Glutamatergic neuron (in vitro differentiated cells): Measurements from ENCODE around the gene NELFE. TPM values are rescaled to one million over a fixed set of nuclear protein-coding genes. Genes with fewer than 3 reads are reported as not detected.

ENCODE experiments used
- DNase-seq: peaks from one replicate; pipeline ENCODE4 v3.0.0; 2022
- H3K27ac Mint-ChIP-seq: one replicate; pipeline ENCODE4 v1.8.0; 2020; ENCODE audit warnings: mild to moderate bottlenecking, mixed read lengths, inconsistent platforms; ENCODE audit not compliant: unreplicated experiment
- H3K27me3 Mint-ChIP-seq: one replicate; pipeline ENCODE4 v1.8.0; 2020; ENCODE audit warnings: mild to moderate bottlenecking, moderate library complexity, mixed read lengths, inconsistent platforms; ENCODE audit not compliant: unreplicated experiment
- H3K36me3 Mint-ChIP-seq: one replicate; pipeline ENCODE4 v1.8.0; 2020; ENCODE audit warnings: mild to moderate bottlenecking, mixed read lengths, inconsistent platforms; ENCODE audit not compliant: unreplicated experiment
- H3K4me1 Mint-ChIP-seq: one replicate; pipeline ENCODE4 v1.8.0; 2020; ENCODE audit warnings: mild to moderate bottlenecking, low read depth, mixed read lengths, inconsistent platforms; ENCODE audit not compliant: unreplicated experiment
- H3K4me3 Mint-ChIP-seq: one replicate; pipeline ENCODE4 v1.8.0; 2020; ENCODE audit warnings: mild to moderate bottlenecking, mixed read lengths, inconsistent platforms; ENCODE audit not compliant: unreplicated experiment
- H3K9me3 Mint-ChIP-seq: one replicate; pipeline ENCODE4 v1.8.0; 2020; ENCODE audit warnings: mild to moderate bottlenecking, moderate library complexity, mixed read lengths, inconsistent platforms; ENCODE audit not compliant: unreplicated experiment
- total RNA-seq: library from RNA; stranded (reverse); fragmentation: NEBNext Ultra II Directional; extraction: Animal tissue kit (Norgen Biotek cat#: 25700); gene quantifications from one replicate; pipeline ENCODE4 v1.2.1, GENCODE V29; 2021; ENCODE audit not compliant: unreplicated experiment
- TF ChIP-seq, protein P1 (sequence below): fragments of 200-600 bp; sonication (generic); IDR thresholded peaks from one replicate; pipeline ENCODE4 v1.5.0; 2021; ENCODE audit not compliant: partially characterized antibody, unreplicated experiment

NELFE gene
- total RNA-seq, 1 donor from 2014 or later: 52.7 TPM

DNA sequence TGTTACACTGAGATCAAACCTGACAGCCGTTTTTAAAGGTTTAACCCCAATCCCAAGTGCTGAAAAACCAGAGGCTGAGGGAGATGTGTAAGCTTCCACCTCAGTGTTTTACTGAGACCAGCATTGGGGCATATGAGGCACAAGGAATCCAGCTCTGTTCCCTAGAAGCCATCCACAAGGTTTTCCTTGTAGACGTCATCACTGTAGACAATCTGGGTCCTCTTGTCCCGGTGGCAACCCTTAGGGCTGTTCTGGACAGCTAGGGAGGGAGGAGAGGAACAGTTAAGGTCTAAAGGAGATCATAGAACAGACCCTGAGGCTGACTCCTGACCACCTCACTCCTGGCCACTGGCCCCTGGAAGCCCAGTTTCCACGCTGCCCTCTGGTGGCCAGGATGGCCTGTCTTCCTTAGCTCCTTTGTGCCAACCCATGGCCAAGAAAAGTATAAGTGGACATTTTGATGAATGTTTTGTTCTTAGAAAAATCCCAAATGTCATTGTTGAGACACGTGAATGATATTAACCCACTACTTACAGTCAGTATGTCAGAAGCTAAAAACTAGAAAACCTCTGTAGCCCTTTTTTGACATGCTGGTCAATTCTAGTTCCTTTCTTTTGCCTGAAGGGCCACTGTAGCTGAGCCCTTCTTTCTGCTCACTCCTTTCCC is 6.5 kb downstream of the NELFE start:
- TF ChIP-seq, protein P1, sequence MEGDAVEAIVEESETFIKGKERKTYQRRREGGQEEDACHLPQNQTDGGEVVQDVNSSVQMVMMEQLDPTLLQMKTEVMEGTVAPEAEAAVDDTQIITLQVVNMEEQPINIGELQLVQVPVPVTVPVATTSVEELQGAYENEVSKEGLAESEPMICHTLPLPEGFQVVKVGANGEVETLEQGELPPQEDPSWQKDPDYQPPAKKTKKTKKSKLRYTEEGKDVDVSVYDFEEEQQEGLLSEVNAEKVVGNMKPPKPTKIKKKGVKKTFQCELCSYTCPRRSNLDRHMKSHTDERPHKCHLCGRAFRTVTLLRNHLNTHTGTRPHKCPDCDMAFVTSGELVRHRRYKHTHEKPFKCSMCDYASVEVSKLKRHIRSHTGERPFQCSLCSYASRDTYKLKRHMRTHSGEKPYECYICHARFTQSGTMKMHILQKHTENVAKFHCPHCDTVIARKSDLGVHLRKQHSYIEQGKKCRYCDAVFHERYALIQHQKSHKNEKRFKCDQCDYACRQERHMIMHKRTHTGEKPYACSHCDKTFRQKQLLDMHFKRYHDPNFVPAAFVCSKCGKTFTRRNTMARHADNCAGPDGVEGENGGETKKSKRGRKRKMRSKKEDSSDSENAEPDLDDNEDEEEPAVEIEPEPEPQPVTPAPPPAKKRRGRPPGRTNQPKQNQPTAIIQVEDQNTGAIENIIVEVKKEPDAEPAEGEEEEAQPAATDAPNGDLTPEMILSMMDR: peak; percentile 68
- no peak overlapping the region for H3K4me3 Mint-ChIP-seq
- H3K4me1 Mint-ChIP-seq: no peaks in the 10 kb centered on the region
- H3K27ac Mint-ChIP-seq: no peak overlapping the region
- peaks cover 6% of the 10 kb centered on the region for H3K36me3 Mint-ChIP-seq
- H3K27me3 Mint-ChIP-seq: peaks cover 3% of the 10 kb centered on the region
- no peaks in the 10 kb centered on the region for H3K9me3 Mint-ChIP-seq
- DNase-seq: peak; percentile 83

DNA sequence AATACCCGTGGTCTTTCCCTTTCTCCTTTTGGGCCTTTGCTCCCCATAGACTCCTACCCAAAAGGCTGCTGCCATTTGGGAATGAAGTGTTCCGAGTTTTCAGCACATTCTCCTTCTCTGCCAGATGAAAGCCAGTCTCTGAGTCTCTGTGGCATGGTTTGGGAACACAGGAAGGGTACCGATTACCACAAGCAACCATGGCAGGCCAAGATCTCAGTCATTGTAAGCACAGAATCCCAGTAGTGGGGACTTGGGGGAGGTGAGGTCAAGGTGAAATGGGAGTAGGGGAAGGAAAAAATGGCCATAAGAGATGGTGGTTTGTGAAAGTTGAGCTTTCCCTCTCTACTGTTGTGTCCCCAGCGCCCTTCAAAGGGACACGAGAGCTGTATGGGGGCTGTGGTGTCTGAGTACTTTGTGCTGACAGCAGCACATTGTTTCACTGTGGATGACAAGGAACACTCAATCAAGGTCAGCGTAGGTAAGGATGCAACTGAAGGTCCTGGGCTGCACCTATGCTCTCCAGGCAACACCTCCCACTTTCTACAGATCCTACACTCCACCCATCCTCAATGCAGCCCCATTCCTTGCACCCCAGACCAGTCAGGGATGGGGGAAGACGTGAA is 8.7 kb downstream of the NELFE start:
- H3K36me3 Mint-ChIP-seq: peaks cover 6% of the 10 kb centered on the region
- no peak overlapping the region for H3K27ac Mint-ChIP-seq
- DNase-seq: no peak
- TF ChIP-seq, protein P1: no peak
- no peaks in the 10 kb centered on the region for H3K9me3 Mint-ChIP-seq
- H3K27me3 Mint-ChIP-seq: peaks cover 3% of the 10 kb centered on the region
- H3K4me3 Mint-ChIP-seq: peak overlapping the region; percentile 6
- H3K4me1 Mint-ChIP-seq: no peaks in the 10 kb centered on the region

DNA sequence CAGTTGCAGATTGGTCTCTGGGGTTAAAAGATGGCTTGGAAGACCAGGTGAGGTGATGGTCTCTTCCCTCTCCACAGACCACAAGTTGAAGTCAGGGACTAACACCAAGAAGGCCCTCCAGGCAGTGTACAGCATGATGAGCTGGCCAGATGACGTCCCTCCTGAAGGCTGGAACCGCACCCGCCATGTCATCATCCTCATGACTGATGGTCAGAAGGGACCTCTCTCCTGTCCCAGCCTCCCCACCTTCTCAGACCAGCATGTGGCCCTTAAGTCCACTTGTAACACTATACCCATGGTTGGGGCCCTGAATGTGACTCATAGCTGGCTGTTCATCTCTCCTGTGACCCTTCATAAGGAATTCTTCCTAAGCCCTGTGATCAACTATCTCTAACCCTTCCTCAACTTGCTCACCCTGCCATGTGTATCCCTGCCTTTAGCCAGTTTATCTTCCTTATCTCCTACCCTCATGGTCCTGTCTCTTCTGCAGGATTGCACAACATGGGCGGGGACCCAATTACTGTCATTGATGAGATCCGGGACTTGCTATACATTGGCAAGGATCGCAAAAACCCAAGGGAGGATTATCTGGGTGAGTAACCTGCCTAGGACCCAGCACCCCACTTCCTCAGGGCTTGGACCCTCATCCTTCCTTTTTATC is 9.9 kb downstream of the NELFE start:
- Mint-ChIP-seq H3K36me3 (peaks cover 6% of the 10 kb centered on the region), H3K4me3 (peak overlapping the region; percentile 7), H3K4me1 (no peaks in the 10 kb centered on the region), H3K27ac (no peak overlapping the region), H3K9me3 (no peaks in the 10 kb centered on the region), H3K27me3 (peaks cover 5% of the 10 kb centered on the region)
- TF ChIP-seq, protein P1: no peak
- DNase-seq: no peak

- Mint-ChIP-seq H3K4me1 (no peaks in the 10 kb centered on the region), H3K27ac (no peak overlapping the region), H3K9me3 (no peaks in the 10 kb centered on the region), H3K36me3 (peaks cover 3% of the 10 kb centered on the region), H3K27me3 (peaks cover 5% of the 10 kb centered on the region), H3K4me3 (no peak overlapping the region)
- TF ChIP-seq, protein P1: no peak
- no peak for DNase-seq
These were observed 10.5 kb downstream of the NELFE start for GRCh38 chr6:31948306-31948705.

GRCh38 chr6:31947864-31948263 is 10.9 kb downstream of the NELFE start:
- no peaks in the 10 kb centered on the region for H3K36me3 Mint-ChIP-seq
- no peak for DNase-seq
- peaks cover 5% of the 10 kb centered on the region for H3K27me3 Mint-ChIP-seq
- no peaks in the 10 kb centered on the region for H3K4me1 Mint-ChIP-seq
- TF ChIP-seq, protein P1: no peak
- H3K4me3 Mint-ChIP-seq: no peak overlapping the region
- H3K9me3 Mint-ChIP-seq: no peaks in the 10 kb centered on the region
- no peak overlapping the region for H3K27ac Mint-ChIP-seq
